Panc1 (cell line): ENCODE results near the gene SRCIN1.

ENCODE experiments used
- POLR2AphosphoS5 ChIP-seq: IDR thresholded peaks from 2 replicates; pipeline ENCODE4 v1.6.1; 2012; ENCODE audit warnings: mild to moderate bottlenecking, low read depth, low read length, moderate library complexity
- TF ChIP-seq, protein P1 (sequence below): fragments of 450-650 bp; IDR thresholded peaks from 2 replicates; pipeline ENCODE4 v1.5.1; 2017; ENCODE audit warnings: mild to moderate bottlenecking
- TF ChIP-seq, protein P2 (sequence below), 2 experiments: IDR thresholded peaks; 2 replicates each; pipeline ENCODE4 v1.6.1; 2011 to 2012; ENCODE audit warnings: low read depth in 2 of 2, control low read depth in 1 of 2, low read length in 1 of 2, mild to moderate bottlenecking in 1 of 2, moderate library complexity in 1 of 2; ENCODE audit not compliant: insufficient read depth in 1 of 2

DNA sequence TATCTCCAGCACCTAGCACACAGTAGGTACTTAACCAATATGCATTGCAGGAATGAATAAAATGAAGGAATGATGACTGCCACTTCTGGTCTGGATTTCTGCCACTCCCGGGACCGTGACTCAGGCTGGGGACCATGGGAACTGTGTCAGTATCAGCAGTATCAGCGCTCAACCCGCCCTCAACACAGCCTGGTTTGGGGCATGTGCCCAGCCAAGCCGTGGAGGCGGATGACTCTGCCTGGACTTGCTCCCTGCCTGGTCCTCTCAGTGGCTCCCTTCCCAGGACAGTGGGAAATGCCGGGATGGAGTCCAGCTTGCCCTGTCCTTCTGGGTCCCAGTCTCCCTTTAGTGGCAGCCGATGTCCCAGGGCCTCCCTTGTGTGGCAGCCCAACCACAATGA, 55.1 kb downstream of the SRCIN1 start:
- TF ChIP-seq, protein P1, sequence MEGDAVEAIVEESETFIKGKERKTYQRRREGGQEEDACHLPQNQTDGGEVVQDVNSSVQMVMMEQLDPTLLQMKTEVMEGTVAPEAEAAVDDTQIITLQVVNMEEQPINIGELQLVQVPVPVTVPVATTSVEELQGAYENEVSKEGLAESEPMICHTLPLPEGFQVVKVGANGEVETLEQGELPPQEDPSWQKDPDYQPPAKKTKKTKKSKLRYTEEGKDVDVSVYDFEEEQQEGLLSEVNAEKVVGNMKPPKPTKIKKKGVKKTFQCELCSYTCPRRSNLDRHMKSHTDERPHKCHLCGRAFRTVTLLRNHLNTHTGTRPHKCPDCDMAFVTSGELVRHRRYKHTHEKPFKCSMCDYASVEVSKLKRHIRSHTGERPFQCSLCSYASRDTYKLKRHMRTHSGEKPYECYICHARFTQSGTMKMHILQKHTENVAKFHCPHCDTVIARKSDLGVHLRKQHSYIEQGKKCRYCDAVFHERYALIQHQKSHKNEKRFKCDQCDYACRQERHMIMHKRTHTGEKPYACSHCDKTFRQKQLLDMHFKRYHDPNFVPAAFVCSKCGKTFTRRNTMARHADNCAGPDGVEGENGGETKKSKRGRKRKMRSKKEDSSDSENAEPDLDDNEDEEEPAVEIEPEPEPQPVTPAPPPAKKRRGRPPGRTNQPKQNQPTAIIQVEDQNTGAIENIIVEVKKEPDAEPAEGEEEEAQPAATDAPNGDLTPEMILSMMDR, result no peak
- TF ChIP-seq, protein P2, sequence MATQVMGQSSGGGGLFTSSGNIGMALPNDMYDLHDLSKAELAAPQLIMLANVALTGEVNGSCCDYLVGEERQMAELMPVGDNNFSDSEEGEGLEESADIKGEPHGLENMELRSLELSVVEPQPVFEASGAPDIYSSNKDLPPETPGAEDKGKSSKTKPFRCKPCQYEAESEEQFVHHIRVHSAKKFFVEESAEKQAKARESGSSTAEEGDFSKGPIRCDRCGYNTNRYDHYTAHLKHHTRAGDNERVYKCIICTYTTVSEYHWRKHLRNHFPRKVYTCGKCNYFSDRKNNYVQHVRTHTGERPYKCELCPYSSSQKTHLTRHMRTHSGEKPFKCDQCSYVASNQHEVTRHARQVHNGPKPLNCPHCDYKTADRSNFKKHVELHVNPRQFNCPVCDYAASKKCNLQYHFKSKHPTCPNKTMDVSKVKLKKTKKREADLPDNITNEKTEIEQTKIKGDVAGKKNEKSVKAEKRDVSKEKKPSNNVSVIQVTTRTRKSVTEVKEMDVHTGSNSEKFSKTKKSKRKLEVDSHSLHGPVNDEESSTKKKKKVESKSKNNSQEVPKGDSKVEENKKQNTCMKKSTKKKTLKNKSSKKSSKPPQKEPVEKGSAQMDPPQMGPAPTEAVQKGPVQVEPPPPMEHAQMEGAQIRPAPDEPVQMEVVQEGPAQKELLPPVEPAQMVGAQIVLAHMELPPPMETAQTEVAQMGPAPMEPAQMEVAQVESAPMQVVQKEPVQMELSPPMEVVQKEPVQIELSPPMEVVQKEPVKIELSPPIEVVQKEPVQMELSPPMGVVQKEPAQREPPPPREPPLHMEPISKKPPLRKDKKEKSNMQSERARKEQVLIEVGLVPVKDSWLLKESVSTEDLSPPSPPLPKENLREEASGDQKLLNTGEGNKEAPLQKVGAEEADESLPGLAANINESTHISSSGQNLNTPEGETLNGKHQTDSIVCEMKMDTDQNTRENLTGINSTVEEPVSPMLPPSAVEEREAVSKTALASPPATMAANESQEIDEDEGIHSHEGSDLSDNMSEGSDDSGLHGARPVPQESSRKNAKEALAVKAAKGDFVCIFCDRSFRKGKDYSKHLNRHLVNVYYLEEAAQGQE (IDR thresholded peaks at IDR 0.05; ENCODE audit: insufficient read depth in 1 of 2, low read depth in 2 of 2, low read length in 1 of 2), result no peak
- TF ChIP-seq POLR2AphosphoS5, result no peak
